Gastroesophageal sphincter (tissue), 4 donors: ENCODE results near the gene CLDND1. TPM values are rescaled to one million over a fixed set of nuclear protein-coding genes. Genes with fewer than 3 reads are reported as not detected.

Source experiments
- ATAC-seq: fragments of 150-250 bp; one replicate; pipeline ENCODE4 v1.9.1; 2016; ENCODE audit warnings: mild to moderate bottlenecking, moderate library complexity
- H3K27ac ChIP-seq, 4 donors: fragments of 200-600 bp; sonication (generic) in 3 of 4; 1 replicate in 3 of 4; 2 replicates in 1 of 4; pipeline ENCODE4 v1.5.1; 2016 to 2019
- H3K27me3 ChIP-seq: fragments of 200-600 bp; sonication (generic); one replicate; pipeline ENCODE4 v1.5.1; 2019
- H3K36me3 ChIP-seq, 2 donors: fragments of 200-600 bp; sonication (generic); one replicate each; pipeline ENCODE4 v1.5.1; 2019; ENCODE audit warnings: control low read depth in 1 of 2
- H3K4me1 ChIP-seq, 3 donors: fragments of 200-600 bp; sonication (generic); 1 replicate in 2 of 3; 2 replicates in 1 of 3; pipeline ENCODE4 v1.5.1; 2016 to 2019; ENCODE audit warnings: control low read depth in 2 of 3
- H3K4me3 ChIP-seq, 2 donors: fragments of 200-600 bp; sonication (generic); one replicate each; pipeline ENCODE4 v1.5.1; 2019; ENCODE audit warnings: mild to moderate bottlenecking in 1 of 2, moderate library complexity in 1 of 2
- H3K9me3 ChIP-seq, 3 donors: fragments of 200-600 bp; sonication (generic); one replicate each; pipeline ENCODE4 v1.5.1; 2017 to 2019; ENCODE audit warnings: control low read depth in 2 of 3
- EP300 ChIP-seq: sonication (generic); formaldehyde crosslinking; IDR thresholded peaks from one replicate; pipeline ENCODE4 v1.6.1; 2017; ENCODE audit warnings: antibody characterized with exemption, mild to moderate bottlenecking
- POLR2A ChIP-seq, 2 donors: fragments of 450-650 bp; IDR thresholded peaks; one replicate each; pipeline ENCODE4 v1.6.1; 2017; ENCODE audit warnings: antibody characterized with exemption in 2 of 2, mild to moderate bottlenecking in 2 of 2, moderate library complexity in 1 of 2
- POLR2AphosphoS5 ChIP-seq: sonication (generic); formaldehyde crosslinking; IDR thresholded peaks from one replicate; pipeline ENCODE4 v1.6.1; 2017; ENCODE audit warnings: antibody characterized with exemption
- WGBS, 2 donors: methylation state at CpG; one replicate each; pipeline ENCODE4 v1.1.5; 2018; ENCODE audit warnings: low coverage in 1 of 2; 5-methylcytosine and 5-hydroxymethylcytosine counted together
- total RNA-seq, 4 donors: library from RNA; depleted of rRNA; stranded (reverse); fragments of >200 nt; gene quantifications; one replicate each; pipeline ENCODE4 v1.1.0, GENCODE V29; 2016
- TF ChIP-seq, protein P1 (sequence below), 4 experiments: fragments of 200-600 bp in 2 of 4; fragments of 450-650 bp in 2 of 4; sonication (generic) in 1 of 4; IDR thresholded peaks; one replicate each; pipeline ENCODE4 v1.5.1; 2017 to 2019; ENCODE audit warnings: antibody characterized with exemption in 4 of 4, mild to moderate bottlenecking in 2 of 4, moderate library complexity in 2 of 4

The CLDND1 gene
- total RNA-seq, 4 donors from 2014 or later, result 117 to 228 (median 183) TPM

DNA sequence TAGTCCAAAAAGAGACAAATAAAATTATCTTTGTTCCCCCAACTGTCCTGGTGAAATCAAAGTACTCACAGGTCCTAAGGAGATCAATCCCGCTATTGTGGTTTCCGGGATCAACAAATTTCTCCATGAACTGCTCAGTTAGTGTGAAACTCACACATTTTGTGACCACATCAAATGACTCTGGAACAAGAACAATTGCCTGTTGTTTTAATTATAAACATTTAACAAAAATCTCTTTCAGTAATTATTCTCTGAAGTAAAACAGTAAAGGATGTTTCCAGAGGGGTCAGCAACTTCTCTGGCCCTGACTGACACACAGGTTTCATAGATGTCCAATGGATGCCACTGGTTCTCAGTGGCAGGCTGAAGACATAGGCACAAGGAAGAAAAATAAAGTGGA, 3.9 kb downstream of the CLDND1 start:
- no peaks in the 10 kb centered on the region for H3K27me3 ChIP-seq
- H3K9me3 ChIP-seq, result no peaks in the 10 kb centered on the region
- 90 to 94% methylated on average over 2 of the region's 2 CpGs for WGBS, 2 donors
- TF ChIP-seq POLR2AphosphoS5 (no peak), EP300 (no peak), POLR2A (IDR thresholded peaks at IDR 0.05) (no peak)
- TF ChIP-seq, protein P1, sequence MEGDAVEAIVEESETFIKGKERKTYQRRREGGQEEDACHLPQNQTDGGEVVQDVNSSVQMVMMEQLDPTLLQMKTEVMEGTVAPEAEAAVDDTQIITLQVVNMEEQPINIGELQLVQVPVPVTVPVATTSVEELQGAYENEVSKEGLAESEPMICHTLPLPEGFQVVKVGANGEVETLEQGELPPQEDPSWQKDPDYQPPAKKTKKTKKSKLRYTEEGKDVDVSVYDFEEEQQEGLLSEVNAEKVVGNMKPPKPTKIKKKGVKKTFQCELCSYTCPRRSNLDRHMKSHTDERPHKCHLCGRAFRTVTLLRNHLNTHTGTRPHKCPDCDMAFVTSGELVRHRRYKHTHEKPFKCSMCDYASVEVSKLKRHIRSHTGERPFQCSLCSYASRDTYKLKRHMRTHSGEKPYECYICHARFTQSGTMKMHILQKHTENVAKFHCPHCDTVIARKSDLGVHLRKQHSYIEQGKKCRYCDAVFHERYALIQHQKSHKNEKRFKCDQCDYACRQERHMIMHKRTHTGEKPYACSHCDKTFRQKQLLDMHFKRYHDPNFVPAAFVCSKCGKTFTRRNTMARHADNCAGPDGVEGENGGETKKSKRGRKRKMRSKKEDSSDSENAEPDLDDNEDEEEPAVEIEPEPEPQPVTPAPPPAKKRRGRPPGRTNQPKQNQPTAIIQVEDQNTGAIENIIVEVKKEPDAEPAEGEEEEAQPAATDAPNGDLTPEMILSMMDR (IDR thresholded peaks at IDR 0.05), result no peak
- H3K4me1 ChIP-seq, result peaks cover 0 to 34% (median 6%) of the 10 kb centered on the region in 3 donors
- ATAC-seq, result no peak
- H3K36me3 ChIP-seq, result peaks cover 3 to 60% of the 10 kb centered on the region in 2 donors
- no peak overlapping the region for H3K27ac ChIP-seq
- no peak overlapping the region for H3K4me3 ChIP-seq

DNA sequence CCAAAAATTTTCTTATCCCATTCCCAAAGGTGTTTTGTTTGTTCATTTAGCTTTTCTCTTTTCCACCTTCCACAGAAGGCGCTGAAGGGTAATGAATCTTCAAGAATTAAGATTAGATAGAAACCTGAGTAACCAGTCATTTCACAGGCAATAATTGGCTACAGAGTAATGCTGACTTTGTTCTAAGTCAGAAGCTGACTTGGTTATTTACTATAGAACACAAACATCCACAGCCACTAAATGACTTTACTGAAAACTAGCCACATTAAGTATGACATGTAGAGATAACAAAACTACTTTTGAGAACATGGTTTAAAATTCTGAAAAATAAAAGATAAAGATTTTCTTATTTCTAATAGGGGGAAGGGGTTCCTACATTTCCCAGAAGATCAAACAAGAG, 7.8 kb downstream of the CLDND1 start:
- H3K9me3 ChIP-seq, result no peaks in the 10 kb centered on the region
- H3K27ac ChIP-seq, result no peak overlapping the region
- no peaks in the 10 kb centered on the region for H3K27me3 ChIP-seq
- ATAC-seq, result no peak
- peaks cover 1 to 87% of the 10 kb centered on the region in 2 donors for H3K36me3 ChIP-seq
- no peak overlapping the region for H3K4me3 ChIP-seq
- H3K4me1 ChIP-seq, result peaks cover 0 to 14% (median 0%) of the 10 kb centered on the region in 3 donors
- TF ChIP-seq EP300, result no peak
- WGBS, 2 donors, result 81 to 92% methylated on average over 1 of the region's 1 CpG

DNA sequence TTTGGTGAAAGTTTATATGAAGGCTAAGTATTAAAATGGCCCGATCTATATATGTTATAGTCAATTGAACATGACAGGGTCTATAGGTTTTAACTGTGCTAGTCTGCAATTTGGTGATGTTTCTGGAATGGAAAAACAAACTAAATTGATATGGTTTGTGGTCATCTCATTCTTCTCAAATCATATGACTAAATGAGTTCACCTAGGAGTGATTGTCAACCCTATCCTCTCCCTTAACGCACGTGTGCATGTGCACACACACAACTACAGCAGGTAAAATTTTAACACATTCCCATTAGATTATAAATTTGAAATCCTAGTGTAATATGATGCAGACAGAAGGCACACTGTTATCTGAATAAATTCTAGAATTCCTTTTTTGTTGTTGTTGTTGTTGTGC, 9.0 kb downstream of the CLDND1 start:
- 98 to 100% methylated on average over 3 of the region's 3 CpGs for WGBS, 2 donors
- Histone ChIP-seq H3K36me3 (peaks cover 0 to 88% of the 10 kb centered on the region in 2 donors), H3K27ac (no peak overlapping the region), H3K9me3 (no peaks in the 10 kb centered on the region), H3K27me3 (no peaks in the 10 kb centered on the region), H3K4me1 (peaks cover 0 to 4% (median 0%) of the 10 kb centered on the region in 3 donors), H3K4me3 (no peak overlapping the region)
- no peak for TF ChIP-seq EP300
- TF ChIP-seq POLR2AphosphoS5, result no peak
- TF ChIP-seq, protein P1 (IDR thresholded peaks at IDR 0.05), result no peak
- TF ChIP-seq POLR2A (IDR thresholded peaks at IDR 0.05), result no peak
- ATAC-seq, result no peak

DNA sequence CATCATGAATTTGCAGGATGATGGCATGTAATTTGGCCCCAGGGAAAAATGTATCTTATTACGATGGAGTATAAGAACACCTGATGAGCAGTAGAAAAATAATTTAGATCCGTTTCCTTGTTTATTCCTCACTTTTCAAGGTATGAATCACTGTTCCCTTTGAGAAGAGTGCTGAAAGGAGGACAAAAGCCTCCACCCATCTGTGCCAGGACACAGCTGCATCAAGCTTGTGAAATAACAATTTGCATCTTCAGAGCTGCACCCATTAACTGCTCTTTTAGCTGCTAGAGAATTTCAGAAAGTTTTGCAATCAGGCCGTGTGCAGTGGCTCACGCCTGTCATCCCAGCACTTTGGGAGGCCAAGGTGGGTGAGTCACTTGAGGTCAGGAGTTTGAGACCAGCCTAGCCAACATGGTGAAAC, 9.6 kb downstream of the CLDND1 start:
- WGBS, 2 donors, result 74 to 82% methylated on average over 4 of the region's 4 CpGs
- no peaks in the 10 kb centered on the region for H3K4me1 ChIP-seq
- TF ChIP-seq, protein P1 (IDR thresholded peaks at IDR 0.05), result no peak
- TF ChIP-seq POLR2AphosphoS5, result peak; percentile 60
- ATAC-seq, result peak; percentile 91
- H3K27me3 ChIP-seq, result no peaks in the 10 kb centered on the region
- peaks cover 0 to 81% of the 10 kb centered on the region in 2 donors for H3K36me3 ChIP-seq
- no peak overlapping the region for H3K4me3 ChIP-seq
- H3K9me3 ChIP-seq, result no peaks in the 10 kb centered on the region
- H3K27ac ChIP-seq, result no peak overlapping the region

DNA sequence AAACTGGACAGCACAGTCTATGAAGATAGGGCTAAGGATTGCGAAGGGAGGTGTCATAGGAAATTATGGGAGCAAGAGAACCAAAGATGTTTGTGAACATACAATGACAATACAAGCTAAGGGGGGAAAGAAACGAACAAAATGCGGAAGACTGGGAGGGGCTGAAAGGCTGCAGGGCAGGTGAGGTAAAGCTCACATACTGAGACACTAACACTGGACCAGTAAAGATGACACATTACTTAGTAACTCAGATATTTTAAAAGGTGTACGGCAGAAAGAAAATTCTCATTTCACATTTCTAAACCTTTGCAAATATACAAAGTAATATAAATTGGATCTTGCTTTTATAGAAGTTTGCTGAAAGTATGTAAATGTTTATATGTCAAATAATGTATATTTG, 10.1 kb downstream of the CLDND1 start:
- no peaks in the 10 kb centered on the region for H3K9me3 ChIP-seq
- no peak overlapping the region for H3K27ac ChIP-seq
- TF ChIP-seq EP300 (no peak), POLR2A (IDR thresholded peaks at IDR 0.05) (no peak)
- WGBS, 2 donors, result 86 to 93% methylated on average over 4 of the region's 4 CpGs
- no peaks in the 10 kb centered on the region for H3K4me1 ChIP-seq
- no peak for ATAC-seq
- H3K27me3 ChIP-seq, result no peaks in the 10 kb centered on the region
- no peak overlapping the region for H3K4me3 ChIP-seq
- H3K36me3 ChIP-seq, result peaks cover 0 to 77% of the 10 kb centered on the region in 2 donors

DNA sequence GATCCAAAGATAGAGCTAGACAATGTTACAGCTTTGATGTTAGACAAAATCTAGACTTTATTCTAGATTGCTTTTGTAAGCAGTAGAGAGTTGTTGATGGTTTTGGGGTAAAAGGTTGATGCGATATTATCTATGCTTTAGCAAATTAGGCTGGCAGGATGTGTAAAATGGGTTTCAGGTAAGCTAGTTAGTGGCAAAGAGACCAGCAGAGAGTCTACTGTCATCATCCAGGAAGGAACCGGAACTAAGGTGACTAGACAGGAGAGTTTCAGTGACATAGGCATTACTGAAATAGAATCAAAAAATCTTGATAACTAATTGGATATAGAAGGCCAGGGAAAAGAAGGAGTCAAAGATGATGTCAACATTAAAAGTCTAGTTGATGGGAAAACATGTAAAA, 14.1 kb downstream of the CLDND1 start:
- Histone ChIP-seq H3K36me3 (peaks cover 0 to 44% of the 10 kb centered on the region in 2 donors), H3K27me3 (no peaks in the 10 kb centered on the region), H3K4me1 (no peaks in the 10 kb centered on the region), H3K9me3 (no peaks in the 10 kb centered on the region), H3K27ac (no peak overlapping the region), H3K4me3 (no peak overlapping the region)
- TF ChIP-seq EP300 (no peak), POLR2A (IDR thresholded peaks at IDR 0.05) (no peak), POLR2AphosphoS5 (no peak)
- TF ChIP-seq, protein P1 (IDR thresholded peaks at IDR 0.05), result no peak
- ATAC-seq, result no peak
- 92 to 100% methylated on average over 2 of the region's 2 CpGs for WGBS, 2 donors
